GM21737 (cell line): ENCODE results near the gene TMPRSS6.

Source experiments
- ATAC-seq: cut with Tn5 transposase; IDR thresholded peaks from one replicate; pipeline ENCODE4 v1.9.1; 2021; ENCODE audit warnings: mild to moderate bottlenecking, moderate library complexity; ENCODE audit not compliant: unreplicated experiment

The TMPRSS6 gene

DNA sequence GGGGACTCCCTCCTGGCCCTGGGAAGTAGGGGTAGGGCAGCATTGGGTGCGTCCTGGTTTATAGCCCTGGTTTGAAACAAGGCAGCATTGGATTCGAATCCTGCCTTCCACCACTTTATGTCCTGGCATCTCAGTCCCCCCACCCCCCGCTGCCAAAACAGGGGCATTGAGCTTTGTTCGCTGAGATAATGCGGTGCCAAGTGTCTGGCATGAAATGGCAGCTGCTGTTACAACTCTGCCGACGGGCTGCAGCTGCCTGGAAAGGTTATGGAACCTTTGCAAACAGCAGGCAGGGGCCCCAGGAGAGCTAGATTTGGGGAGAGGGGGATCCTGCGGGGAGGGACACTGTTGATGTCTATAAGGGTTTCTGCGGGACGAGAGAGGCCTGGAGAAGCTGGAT lies 92.2 kb downstream of the TMPRSS6 start:
- no peak for ATAC-seq

DNA sequence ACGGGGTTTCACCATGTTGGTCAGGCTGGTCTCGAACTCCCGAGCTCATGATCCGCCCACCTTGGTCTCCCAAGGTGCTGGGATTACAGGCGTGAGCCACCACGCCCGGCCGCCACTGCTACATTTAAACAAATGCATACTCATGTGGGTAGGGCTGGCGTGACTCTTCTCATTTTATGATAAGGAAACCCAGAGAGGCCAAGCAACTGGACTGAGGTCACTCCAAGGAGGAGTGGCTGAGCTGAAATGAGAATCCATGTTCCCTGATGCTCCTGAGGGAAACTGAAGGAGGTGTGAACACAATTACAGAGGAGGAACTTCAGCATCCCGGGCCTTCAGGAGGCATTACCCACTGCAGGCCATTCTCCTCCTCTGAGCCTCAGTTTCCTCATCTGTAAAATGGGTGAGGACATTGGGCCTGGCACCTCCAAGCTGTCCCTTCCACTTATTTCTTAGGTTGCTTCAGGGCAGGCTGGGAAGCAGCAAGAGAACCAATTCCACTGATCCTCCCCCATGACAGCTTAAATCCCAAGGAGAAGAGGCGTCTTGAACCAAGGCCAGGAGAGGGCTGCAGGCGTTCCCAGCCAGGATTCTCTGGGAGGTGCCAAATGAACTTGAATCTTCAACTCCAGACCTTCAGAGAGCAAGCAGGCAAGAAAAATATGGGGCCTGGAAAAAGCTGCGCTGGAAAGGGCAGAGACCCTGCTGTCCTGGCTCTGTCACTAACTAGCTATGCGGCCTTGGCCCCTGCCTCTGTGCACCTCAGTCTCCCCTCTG lies 93.2 kb downstream of the TMPRSS6 start:
- no peak for ATAC-seq

DNA sequence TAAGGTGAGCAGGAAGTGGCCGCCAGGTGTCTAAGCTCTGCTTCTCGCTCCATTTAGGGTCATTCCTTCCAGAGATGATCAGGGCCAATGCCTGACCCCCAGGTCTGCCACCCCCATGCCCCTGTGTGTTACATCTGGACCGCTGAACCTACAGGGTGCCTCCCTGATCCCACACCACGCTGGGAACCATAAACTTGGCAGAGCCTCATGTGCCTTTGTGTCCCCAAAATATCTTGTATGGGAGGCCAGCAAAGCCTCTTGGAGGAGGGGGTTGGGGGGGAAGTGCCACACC lies 94.0 kb downstream of the TMPRSS6 start:
- ATAC-seq: no peak
